K562 (cell line): ENCODE results near the gene SNX9.

Source experiments
- CEBPB ChIP-seq: fragments of 450-650 bp; IDR thresholded peaks from 2 replicates; pipeline ENCODE4 v1.6.1; 2016; ENCODE audit warnings: missing genetic modification characterization, missing compliant biosample characterization
- EP300 ChIP-seq: IDR thresholded peaks from 2 replicates; pipeline ENCODE4 v1.6.1; 2012; ENCODE audit warnings: low read length, improper control_type of control experiment
- GABPB1 ChIP-seq: sonication (generic); formaldehyde crosslinking; IDR thresholded peaks from 2 replicates; pipeline ENCODE4 v1.8.0; 2022; ENCODE audit warnings: mild to moderate bottlenecking, missing genetic modification reagents
- GABPB2 ChIP-seq: fragments of 250-450 bp; sonication (Bioruptor Pico); conservative IDR thresholded peaks from 2 replicates; pipeline ENCODE4 v1.5.1; 2021; ENCODE audit warnings: mild to moderate bottlenecking
- GTF2E2 ChIP-seq: fragments of 200-800 bp; sonication (Bioruptor generic); IDR thresholded peaks from 2 replicates; pipeline ENCODE4 v1.6.1; 2016; ENCODE audit warnings: missing genetic modification characterization, missing compliant biosample characterization
- NBN ChIP-seq: fragments of 450-650 bp; IDR thresholded peaks from 2 replicates; pipeline ENCODE4 v1.6.1; 2016; ENCODE audit warnings: low read depth, mild to moderate bottlenecking
- NR2C2 ChIP-seq, 2 experiments: fragments of 200-800 bp in 1 of 2; sonication (Bioruptor generic) in 1 of 2; sonication (generic) in 1 of 2; formaldehyde crosslinking in 1 of 2; IDR thresholded peaks; 2 replicates each; pipeline versions ENCODE4 v1.6.1 to v1.8.0; 2016 to 2022; ENCODE audit warnings: mild to moderate bottlenecking in 1 of 2, missing compliant biosample characterization in 1 of 2, missing genetic modification characterization in 1 of 2, missing genetic modification reagents in 1 of 2
- POLR2AphosphoS2 ChIP-seq: IDR thresholded peaks from 2 replicates; pipeline ENCODE4 v1.6.1; 2012; ENCODE audit warnings: low read length, improper control_type of control experiment
- TGIF2 ChIP-seq: sonication (generic); formaldehyde crosslinking; IDR thresholded peaks from 2 replicates; pipeline ENCODE4 v1.8.1; 2022; ENCODE audit warnings: mild to moderate bottlenecking, missing genetic modification reagents, moderate library complexity
- ZC3H4 ChIP-seq: sonication (generic); formaldehyde crosslinking; IDR thresholded peaks from 2 replicates; pipeline ENCODE4 v1.9.0; 2021; ENCODE audit warnings: missing genetic modification reagents, borderline replicate concordance
- ZNF507 ChIP-seq: conservative IDR thresholded peaks from 2 replicates; pipeline ENCODE4 v1.6.1; 2017; ENCODE audit warnings: missing genetic modification characterization, missing compliant biosample characterization
- TF ChIP-seq, protein P1 (sequence below), 2 experiments: IDR thresholded peaks in 1 of 2; conservative IDR thresholded peaks in 1 of 2; 2 replicates each; pipeline ENCODE4 v1.6.1; 2016; ENCODE audit warnings: low read depth in 2 of 2, mild to moderate bottlenecking in 1 of 2, missing compliant biosample characterization in 1 of 2, missing genetic modification characterization in 1 of 2, moderate library complexity in 1 of 2
- TF ChIP-seq, protein P2 (sequence below): sonication (generic); formaldehyde crosslinking; IDR thresholded peaks from 2 replicates; pipeline ENCODE4 v1.8.1; 2023; ENCODE audit warnings: missing genetic modification reagents, mild to moderate bottlenecking, borderline replicate concordance

DNA sequence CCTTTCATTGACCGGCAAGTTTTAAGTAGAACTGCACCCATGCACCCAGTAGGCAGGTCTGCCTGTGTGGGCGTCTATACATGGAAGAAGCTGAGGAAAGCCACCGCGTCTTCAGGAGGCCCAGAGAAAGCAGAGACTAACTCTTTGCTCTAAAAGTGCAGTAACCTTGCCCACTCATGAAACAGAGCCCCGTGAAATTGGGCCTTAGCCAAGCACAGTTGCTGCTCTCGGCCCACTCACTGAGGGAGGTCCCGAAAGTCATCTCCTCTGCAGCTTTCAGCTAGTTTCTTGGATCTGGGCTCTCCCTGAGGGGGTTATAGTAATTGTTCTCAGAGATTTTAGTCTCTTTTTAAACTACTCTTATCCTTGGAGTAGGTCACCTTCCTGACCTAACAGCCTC is 84.6 kb downstream of the SNX9 start:
- TF ChIP-seq NR2C2 (CRISPR knock-in tag; IDR thresholded peaks at IDR 0.05) (no peak), NR2C2 (tag; IDR thresholded peaks at IDR 0.05) (no peak), NBN (no peak), EP300 (no peak), ZC3H4 (CRISPR knock-in tag) (no peak), GABPB1 (CRISPR knock-in tag) (no peak), GTF2E2 (tag) (no peak), TGIF2 (no peak), GABPB2 (CRISPR knock-in tag) (no peak), ZNF507 (no peak), CEBPB (no peak), POLR2AphosphoS2 (no peak)
- TF ChIP-seq, protein P1, sequence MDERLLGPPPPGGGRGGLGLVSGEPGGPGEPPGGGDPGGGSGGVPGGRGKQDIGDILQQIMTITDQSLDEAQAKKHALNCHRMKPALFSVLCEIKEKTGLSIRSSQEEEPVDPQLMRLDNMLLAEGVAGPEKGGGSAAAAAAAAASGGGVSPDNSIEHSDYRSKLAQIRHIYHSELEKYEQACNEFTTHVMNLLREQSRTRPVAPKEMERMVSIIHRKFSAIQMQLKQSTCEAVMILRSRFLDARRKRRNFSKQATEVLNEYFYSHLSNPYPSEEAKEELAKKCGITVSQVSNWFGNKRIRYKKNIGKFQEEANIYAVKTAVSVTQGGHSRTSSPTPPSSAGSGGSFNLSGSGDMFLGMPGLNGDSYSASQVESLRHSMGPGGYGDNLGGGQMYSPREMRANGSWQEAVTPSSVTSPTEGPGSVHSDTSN (CRISPR knock-in tag; IDR thresholded peaks at IDR 0.05; ENCODE audit: low read depth) = no peak
- TF ChIP-seq, protein P1 (tag; conservative IDR thresholded peaks at IDR 0.05; ENCODE audit: low read depth) = no peak
- TF ChIP-seq, protein P2, sequence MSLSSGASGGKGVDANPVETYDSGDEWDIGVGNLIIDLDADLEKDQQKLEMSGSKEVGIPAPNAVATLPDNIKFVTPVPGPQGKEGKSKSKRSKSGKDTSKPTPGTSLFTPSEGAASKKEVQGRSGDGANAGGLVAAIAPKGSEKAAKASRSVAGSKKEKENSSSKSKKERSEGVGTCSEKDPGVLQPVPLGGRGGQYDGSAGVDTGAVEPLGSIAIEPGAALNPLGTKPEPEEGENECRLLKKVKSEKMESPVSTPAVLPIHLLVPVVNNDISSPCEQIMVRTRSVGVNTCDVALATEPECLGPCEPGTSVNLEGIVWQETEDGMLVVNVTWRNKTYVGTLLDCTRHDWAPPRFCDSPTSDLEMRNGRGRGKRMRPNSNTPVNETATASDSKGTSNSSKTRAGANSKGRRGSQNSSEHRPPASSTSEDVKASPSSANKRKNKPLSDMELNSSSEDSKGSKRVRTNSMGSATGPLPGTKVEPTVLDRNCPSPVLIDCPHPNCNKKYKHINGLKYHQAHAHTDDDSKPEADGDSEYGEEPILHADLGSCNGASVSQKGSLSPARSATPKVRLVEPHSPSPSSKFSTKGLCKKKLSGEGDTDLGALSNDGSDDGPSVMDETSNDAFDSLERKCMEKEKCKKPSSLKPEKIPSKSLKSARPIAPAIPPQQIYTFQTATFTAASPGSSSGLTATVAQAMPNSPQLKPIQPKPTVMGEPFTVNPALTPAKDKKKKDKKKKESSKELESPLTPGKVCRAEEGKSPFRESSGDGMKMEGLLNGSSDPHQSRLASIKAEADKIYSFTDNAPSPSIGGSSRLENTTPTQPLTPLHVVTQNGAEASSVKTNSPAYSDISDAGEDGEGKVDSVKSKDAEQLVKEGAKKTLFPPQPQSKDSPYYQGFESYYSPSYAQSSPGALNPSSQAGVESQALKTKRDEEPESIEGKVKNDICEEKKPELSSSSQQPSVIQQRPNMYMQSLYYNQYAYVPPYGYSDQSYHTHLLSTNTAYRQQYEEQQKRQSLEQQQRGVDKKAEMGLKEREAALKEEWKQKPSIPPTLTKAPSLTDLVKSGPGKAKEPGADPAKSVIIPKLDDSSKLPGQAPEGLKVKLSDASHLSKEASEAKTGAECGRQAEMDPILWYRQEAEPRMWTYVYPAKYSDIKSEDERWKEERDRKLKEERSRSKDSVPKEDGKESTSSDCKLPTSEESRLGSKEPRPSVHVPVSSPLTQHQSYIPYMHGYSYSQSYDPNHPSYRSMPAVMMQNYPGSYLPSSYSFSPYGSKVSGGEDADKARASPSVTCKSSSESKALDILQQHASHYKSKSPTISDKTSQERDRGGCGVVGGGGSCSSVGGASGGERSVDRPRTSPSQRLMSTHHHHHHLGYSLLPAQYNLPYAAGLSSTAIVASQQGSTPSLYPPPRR (CRISPR knock-in tag) = no peak
